ENCODE measurements around the gene SPAG9.

DNA sequence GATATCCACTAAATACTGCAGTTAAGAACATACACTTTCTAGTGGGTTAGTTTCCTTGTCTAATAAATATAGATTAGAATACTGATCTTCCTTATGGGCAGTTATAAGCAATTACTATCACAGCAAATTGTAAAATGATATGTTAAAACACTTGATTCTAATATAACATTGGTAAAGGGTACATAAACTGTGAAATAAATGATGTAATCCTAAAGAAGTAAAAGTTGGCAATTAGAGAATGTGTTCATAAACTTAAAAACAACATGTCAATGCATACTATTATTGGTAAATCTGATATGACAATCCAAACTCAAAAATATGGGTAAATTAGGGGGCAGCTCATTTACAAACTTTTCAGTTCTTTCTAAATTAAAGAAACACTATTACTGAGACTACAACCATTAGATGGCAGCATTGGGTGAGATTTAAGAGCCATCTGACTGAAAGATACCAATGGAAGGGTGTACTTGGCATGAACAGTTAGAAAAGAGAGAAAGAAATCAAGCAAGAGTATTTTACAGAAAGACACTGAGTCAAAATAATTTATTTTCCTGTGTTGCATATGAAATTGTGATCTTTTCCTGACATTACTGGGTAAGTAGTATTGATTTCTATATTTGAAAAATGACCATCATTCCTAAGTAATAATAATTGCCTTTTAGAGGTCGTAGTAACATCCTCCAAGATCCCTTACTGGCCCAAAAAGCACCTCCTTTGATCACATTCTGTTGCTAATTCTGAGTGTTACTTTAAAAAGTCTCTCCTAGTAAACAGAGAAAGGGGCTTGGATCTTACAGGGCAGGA lies 119.6 kb downstream of the SPAG9 start:
- TF ChIP-seq, protein P1, sequence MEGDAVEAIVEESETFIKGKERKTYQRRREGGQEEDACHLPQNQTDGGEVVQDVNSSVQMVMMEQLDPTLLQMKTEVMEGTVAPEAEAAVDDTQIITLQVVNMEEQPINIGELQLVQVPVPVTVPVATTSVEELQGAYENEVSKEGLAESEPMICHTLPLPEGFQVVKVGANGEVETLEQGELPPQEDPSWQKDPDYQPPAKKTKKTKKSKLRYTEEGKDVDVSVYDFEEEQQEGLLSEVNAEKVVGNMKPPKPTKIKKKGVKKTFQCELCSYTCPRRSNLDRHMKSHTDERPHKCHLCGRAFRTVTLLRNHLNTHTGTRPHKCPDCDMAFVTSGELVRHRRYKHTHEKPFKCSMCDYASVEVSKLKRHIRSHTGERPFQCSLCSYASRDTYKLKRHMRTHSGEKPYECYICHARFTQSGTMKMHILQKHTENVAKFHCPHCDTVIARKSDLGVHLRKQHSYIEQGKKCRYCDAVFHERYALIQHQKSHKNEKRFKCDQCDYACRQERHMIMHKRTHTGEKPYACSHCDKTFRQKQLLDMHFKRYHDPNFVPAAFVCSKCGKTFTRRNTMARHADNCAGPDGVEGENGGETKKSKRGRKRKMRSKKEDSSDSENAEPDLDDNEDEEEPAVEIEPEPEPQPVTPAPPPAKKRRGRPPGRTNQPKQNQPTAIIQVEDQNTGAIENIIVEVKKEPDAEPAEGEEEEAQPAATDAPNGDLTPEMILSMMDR (IDR thresholded peaks at IDR 0.05): peak; percentile 32 to 56 (median 47)
- TF ChIP-seq POLR2A (IDR thresholded peaks at IDR 0.05): no peak

Measured in sigmoid colon (tissue), 3 donors.